SHP77 treated with DMSO at 0.1 percent for 48 hours (cell line): ENCODE data around the gene KIDINS220.
A peak's percentile ranks its signal among the peaks of the same experiment; 100 is the strongest.

Experiments used
- DNase-seq: peaks from one replicate; lab custom pipeline; 2025; lab: John Stamatoyannopoulos, UW

The KIDINS220 gene

DNA sequence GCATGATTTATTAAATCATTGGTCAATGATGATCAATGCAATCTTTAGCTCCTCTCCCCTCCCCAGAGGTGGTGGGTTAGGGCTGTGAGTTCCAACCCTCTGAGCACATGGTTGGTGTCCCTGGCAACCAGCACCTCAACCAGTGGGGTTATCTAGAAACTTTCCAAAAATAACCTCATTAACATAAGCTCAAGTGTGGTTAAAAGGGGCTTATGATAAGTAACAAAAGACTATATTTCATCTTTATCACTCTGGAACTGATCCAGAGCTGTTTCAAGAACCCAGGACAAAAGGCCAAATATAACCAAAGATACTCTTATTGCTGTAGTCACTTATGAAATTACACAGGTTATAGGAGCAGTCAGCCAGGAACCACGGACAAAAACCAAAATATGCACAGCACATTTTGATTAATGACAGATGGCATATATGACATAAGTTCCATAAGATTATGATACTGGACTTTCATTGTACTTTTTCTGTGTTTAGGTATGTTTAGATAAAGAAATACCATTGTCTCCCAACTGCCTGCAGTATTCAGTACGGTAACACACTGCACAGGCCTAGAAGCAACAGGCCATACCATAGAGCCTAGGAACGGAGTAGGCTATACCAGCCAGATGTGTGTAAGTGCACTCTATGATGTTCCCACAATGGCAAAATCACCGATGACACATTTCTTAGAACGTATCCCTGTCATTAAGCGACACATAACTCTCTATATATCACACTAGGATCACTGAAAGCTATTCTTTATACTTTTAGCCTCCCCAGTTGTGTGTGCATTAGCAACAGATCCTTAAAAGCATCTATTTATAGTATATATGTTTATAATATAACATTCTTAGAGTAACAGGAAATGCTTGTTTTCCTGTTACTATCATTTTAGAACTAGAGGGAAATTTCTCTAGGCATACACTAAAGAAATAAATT, 31.9 kb downstream of the KIDINS220 start:
- no peak for DNase-seq

DNA sequence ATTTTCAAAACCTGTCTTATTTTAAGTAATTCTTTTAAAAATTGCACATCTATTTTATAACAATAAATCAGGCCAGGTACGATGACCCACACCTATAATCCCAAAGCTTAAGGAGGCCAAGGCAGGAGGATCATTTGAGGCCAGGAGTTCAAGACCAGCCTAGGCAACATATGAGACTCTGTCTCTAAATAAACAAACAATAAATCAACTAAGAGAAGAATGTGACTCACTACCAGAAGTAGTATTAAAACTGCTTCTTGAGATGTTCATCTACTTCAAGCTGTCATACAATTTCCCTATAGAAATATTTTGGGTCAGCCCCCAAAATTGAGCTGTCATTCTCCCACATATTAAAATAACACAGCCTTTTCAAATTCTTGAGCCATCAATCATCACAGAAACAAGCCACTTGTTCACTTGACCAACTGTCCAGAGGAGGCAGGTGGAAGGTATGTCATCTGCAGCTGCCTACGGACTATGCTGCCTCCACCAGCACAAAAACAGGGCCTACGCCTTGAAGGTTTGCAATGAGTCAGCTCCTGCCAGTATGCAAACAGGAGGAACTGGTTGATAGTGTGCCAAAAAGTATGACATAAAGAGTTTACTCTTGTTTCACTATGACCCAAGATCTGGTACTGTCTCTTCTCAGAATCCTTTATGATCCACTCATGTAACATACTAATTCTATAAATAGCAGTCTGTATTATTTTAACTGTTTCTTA, 33.6 kb downstream of the KIDINS220 start:
- DNase-seq = peak; percentile 99

DNA sequence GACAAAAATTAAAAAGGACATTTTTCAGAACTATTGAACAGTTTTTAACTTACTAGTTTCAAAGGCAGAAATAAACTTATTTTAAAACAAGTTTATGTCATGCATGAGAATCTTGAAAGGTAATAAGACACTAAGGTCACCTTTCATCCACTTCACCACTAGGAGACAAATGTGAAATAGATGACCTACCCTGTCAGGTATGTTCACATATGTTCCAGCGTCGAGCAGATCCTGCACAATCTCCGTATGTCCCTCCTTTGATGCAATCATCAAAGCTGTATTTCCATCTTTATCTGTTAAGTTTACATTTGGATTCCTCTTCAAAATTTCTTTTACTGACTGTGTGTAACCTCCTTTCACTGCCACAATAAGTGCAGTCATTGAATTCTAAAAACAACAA, 34.7 kb downstream of the KIDINS220 start:
- no peak for DNase-seq

DNA sequence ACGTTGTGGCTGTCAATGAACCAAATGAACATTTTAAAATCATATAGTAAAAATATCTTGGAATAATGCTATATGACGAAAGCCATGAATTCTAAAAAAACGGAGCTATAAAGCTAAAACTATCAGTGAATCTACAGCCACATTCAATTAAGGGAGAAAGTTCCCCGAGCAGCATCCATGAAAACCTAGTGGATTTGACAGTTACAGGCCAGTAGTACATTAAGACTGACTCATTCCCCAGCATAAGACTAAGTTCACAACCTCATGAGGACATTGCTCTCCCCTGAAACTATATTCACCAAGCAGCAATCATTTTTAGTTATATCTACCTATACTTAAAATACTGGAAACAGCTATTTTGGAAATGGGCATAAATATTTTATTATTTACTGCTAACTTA, 36.6 kb downstream of the KIDINS220 start:
- no peak for DNase-seq

DNA sequence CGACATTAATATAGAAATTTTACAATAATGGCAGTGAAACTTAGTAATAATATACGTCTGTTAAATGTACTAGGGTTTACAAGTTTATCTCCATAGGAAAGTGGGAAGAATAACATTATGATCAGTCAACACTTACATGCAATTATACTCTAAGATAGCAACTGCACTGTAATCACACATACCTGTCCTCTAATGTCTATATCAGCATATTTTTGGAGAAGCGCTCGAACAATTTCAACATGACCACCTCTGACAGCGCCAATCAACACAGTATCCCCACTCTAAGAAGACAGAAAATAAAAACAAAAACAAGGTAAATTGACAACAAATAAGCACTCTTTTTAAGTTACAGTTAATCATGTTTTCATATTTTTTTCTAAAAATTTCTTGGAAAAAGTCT, 37.2 kb downstream of the KIDINS220 start:
- no peak for DNase-seq

DNA sequence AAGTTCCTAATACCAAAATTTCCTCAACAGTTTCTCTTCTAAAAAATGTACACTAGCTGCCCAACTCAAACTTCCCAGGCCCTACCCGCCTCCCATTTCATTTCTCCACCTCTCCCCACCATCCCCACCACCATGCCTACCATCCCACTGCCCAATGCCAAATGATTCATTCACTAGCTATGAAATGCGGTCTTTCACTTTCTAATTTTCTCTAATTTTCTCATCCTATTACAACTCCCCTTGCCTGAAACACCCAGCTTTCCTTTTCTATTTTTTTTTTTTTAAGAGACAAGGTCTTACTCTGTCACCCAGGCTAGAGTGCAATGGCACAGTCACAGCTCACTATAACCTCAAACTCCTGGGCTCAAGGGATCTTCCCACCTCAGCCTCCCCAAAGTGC, 38.4 kb downstream of the KIDINS220 start:
- no peak for DNase-seq

DNA sequence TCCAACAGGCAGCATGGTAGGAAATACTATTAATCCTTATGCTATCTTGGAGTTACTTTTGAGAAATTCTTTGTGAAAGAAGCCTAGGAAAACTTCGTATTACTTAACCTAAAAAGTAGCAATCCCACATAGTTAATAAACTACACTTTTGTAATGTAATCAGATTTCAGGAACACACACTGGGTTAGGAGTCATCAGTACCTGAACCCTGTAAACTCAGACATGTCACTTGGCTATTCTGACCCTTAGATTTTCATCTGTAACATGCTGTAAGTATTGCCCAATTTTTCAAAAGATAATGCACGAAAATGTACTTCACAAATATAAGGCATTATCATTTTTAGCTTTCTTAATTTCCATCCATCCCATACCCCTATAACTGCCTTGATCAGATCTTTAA, 39.0 kb downstream of the KIDINS220 start:
- no peak for DNase-seq

DNA sequence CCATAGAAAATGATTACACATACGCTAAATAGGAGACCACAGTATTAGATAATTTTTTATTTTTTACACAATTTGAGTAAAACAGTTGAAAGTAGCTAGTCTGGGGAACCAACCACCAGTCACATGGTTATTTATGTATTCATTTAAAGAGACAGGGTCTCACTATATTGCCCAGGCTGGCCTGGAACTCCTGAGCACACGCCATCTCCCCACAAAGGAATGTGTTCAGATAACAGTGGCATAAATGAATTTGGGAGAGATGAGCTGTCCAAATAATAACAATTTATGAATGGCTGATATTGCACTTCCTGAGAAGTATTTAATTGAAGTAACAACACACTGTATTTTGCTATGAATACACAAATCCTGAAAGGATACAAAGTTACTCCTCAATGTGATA, 39.7 kb downstream of the KIDINS220 start:
- DNase-seq = no peak

DNA sequence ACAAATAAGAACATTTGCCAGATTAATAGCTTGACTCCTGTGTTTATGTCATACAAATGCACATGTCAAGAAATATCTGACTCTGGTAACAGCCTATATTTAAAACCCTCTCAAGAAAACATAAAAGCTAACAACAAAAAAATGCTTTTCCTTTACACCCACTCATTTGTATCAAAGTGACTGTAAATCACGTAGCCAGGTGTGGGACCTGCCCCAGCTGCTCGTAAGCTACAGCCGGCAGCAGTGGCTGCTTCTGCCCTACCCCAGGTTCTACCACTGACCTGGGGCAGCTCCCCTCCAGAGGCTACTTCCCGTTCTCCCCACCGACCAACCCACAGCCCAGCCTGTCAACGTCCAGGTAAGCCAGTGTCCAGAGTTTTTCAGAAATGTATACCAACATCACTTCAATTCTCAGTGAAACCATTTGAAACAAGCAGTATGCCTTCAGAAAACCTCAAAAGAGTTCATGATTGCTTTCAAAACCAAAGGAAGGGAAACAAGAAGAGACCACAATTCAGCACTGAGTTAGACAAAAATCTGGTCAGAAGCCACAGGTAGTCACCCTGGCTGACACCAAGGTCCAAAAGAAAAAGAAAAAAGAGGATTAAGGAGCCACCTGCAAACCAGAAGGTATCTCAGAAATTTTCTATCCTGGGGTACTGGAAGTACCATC, 40.4 kb downstream of the KIDINS220 start:
- no peak for DNase-seq

DNA sequence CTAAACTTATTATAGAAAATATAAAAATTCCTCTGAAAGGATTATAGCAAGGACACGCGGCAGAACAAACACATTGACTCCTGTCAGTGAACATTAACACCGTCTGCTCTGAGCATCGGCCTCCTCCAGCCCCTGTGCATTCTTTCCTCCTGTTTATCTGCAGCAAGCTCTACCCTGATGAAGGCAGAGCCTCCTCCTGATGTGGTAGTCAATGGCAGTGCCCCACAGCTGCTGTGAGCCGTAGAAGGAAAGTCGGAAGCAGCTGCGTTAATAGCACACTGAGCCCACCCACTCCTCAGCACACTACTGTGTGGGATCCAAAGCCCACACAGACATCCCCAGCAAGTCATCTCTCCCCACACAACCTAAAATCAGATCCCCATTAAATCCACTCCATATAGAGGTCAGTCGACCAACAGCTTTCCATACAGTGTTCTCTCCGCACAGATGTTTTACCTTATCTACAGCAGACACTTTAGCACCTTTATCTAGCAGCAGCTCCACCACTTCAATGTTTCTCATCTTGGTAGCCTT, 41.0 kb downstream of the KIDINS220 start:
- no peak for DNase-seq

DNA sequence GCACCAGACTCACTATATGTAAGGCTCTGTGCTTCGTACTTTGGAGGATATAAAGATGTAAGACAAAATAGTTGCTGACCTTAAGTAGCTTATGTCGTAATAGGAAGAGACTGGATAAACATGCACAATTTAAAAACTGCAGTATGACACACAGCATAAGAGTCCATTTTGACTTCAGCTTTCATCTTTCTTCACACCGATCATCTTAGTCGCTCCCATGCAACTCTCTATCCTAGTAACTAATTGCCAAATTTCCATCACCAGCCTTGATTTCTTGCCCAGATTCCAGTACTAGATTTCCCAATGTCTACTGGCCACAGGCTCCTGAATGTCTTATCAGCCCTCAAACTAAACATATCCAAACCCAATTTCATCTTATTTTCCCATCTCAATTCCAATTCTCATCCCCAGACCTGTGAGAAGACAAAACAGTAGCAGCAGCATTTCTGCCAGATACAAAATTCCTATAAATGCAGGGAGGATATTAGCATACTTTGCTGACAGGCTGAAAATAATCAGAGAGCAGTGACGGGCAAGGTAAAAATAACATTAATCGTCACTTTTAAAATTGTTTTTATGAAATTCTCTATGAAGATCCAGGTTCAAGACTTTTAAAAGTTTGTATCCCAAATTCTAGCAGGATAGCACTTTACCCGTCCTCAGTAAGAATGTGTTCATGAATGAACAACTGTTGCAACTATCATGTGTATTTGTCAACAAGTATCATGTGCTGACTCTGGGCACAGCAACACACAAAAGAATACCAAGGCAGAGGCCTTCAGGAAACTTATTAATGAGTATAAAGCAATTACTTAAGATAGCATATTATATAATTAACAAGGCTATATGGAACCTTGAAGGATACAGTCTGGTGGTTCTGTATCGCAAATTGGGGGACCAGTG, 42.2 kb downstream of the KIDINS220 start:
- no peak for DNase-seq

DNA sequence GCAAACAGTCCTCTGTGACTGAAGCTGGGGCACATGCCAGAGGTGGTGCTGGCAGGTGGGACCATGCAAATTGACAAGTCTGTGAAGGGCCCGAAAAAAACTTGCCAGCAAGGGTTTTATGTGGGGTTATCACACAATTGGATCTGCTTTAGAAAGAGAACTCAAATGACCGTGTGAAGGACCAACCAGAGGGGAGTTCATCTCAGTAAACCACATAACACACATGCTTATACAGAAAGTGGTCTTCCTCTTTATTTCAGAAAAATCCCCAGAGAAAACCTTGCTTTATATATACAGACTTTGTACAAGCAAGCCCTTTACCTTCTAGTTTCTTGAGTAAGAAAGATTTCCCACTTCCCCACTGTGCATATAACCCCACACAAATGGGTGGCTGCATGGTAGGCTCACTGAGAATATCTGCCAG, 46.7 kb downstream of the KIDINS220 start:
- no peak for DNase-seq

DNA sequence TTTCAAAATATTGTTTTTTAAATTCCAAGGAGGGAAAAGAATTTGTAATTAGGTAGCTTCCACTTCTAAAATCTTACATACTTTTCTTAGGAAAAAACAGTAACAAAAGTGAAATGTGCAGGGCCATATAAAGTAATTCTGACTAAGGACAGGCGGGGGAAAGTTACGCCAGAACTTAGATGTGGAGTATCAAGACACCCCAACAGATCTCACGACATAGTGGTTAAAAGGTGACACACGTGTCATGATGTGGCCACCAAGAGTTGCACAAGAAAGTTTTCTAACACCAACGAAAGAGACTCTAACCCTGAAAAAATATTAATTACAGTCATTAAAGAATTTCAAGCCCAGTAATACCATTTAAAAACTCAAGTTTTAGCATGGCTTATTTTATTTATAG, 51.0 kb downstream of the KIDINS220 start:
- DNase-seq = no peak

DNA sequence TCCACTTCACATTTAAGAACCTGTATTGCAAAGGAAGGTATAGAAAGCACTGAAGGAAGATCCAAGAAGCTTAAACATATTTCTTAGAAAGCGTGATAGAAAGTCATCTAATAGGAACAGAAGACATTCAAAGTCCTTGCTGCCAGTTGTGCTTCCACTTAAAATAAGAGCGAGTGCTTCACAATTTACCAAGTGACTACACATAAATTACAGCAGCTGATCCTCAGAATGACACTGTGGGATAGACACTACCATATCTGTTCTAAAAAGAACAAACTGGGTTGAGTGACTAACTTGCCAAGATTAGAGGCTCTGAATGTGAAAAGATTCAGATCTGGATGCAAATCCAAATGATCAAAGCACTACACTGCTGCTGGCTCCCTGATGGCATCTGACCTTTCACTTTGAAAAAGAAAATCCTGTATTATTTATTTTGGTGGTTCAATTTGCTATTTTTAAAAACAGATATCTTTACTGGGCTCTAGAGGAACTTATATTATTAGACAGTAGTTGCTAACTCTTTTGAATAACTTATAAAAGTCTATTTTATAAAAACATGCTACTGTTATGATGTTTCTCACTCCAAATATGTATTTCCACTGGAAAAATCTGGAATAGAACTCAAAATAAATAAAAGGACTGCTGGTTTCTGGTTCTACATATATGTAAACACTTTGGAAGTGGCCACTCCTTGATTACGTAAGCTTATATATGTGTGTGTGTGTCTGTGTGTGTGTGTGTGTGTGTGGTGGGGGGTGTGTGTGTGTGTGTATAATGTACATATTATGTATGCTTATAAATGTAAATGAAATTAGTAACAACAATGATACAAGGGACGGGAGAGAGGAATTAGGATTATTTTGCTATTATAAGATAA, 57.4 kb downstream of the KIDINS220 start:
- DNase-seq = no peak

DNA sequence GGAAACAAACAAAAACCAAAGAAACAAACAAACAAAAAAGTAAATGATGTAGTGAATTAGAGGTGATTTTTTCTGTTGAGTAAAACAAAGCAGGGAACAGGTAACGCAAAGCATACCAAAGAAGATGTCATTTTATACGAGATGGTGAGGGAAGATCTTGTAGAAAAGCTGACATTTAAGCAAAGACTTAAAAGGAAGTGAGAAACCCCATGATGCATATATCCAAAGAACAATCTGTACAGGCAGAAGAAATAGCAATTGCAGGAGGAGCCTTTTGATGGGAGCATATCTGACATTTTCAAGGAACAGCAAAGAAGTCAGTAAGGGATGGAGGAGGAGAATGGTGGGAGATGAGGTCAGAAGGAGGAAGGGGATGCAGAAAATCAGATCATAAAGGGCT, 63.0 kb downstream of the KIDINS220 start:
- no peak for DNase-seq

DNA sequence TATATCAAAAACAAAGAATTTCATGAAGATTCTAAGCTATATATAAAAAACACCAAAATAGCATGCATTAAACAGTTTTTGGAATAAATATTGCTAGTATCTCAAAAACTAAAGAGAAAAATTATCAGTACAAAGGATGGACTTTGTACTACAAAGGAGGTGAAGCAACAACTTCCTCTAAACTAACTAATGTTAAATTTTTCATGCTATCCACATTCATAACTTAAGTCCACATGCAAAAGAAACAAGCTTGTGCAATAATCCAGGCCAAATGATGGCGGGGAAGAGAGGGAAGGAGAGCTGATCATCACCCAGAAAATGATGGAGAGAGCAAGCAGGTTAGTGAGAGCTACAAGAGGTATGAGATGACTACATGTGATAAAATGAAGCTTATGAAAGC, 70.1 kb downstream of the KIDINS220 start:
- DNase-seq = no peak

DNA sequence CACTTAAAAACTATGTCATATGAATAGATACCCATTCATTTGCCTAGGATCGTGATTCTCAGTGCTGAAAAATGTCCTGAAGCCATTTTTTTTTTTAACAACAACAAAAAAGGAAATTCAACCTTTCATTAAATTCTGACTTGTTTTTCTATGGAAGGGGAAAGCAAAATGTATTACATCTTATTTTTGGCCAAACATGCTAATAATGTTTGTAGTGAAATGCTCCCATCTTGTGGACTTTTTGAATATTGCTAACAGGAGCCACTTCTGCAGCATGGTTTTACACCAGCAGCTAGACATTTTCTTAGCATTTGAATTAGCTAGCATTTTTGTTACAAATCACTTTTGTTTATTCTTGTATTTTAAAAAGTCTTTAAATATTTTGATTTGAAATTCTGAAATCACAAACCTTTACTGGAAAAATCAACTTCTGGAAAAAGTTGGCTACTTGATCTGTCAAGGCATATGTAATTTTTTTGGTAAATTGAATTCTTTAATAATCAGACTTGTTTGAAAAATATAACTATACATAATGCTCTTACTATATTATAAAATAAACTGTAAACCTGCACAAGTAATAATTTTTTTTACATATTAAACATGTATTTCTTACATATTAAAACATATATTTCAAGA, 75.8 kb downstream of the KIDINS220 start:
- peak; percentile 34 for DNase-seq

DNA sequence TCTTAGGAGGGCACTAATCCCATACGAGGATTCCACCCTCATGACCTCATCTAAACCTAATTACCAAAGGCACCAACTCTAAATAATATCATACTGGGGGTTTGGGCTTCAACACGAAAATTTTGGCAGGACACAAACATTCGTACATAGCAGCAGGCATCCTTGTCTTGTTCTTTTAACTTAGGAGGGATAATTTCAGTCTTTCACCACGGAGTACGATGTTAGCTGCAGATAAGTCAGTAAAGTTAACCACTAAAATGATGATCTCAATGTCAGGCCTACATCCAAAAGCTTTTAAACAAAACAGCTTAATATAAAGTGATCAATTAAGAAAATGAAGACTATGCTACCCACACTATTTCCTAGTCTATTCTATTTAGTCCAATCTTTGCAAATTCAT, 80.7 kb downstream of the KIDINS220 start:
- no peak for DNase-seq

DNA sequence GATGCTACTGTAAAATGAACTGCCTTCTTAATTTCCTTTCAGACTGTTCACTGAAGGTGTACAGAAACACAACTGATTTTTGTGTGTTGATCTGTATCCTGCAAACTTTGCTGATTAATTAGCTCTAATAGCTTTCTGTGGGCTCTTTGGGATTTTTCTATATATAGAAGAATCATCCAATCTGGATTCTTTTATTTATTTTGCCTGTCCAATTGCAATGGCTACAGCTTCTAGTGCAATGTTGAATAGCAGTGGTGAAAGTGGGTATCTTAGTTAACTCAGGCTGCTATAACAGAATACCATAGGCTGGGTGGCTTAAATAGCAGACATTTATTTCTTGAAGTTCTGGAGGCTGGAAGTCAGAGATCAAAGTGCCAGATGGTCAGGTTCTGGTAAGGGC, 81.2 kb downstream of the KIDINS220 start:
- DNase-seq = no peak
